Transverse colon (tissue), 4 donors: ENCODE measurements around the gene SCN8A.

ENCODE experiments used
- CTCF ChIP-seq, 5 experiments: fragments of 200-600 bp in 3 of 5; fragments of 450-650 bp in 2 of 5; sonication (generic) in 3 of 5; IDR thresholded peaks; 1 replicate in 2 of 5; 2 replicates in 3 of 5; pipeline ENCODE4 v1.5.1; 2016 to 2017; ENCODE audit warnings: antibody characterized with exemption in 5 of 5, inconsistent platforms in 3 of 5, mild to moderate bottlenecking in 2 of 5, moderate library complexity in 1 of 5
- POLR2AphosphoS5 ChIP-seq, 3 donors: sonication (generic); formaldehyde crosslinking; IDR thresholded peaks; one replicate each; pipeline ENCODE4 v1.6.1; 2016; ENCODE audit warnings: antibody characterized with exemption in 3 of 3

- TF ChIP-seq POLR2AphosphoS5 (IDR thresholded peaks at IDR 0.05) (no peak), CTCF (IDR thresholded peaks at IDR 0.05) (no peak)
These were observed 247.0 kb downstream of the SCN8A start for GRCh38 chr12:51838036-51838435.
